GM13977 (cell line): ENCODE measurements around the gene SPSB3.

Experiments
- DNase-seq: peaks from one replicate; pipeline ENCODE4 v3.0.0; 2012; ENCODE audit warnings: low spot score
- CTCF ChIP-seq: IDR thresholded peaks from 2 replicates; pipeline ENCODE4 v1.5.1; 2012; ENCODE audit warnings: mild to moderate bottlenecking, control low read depth; ENCODE audit not compliant: insufficient read depth; ENCODE audit errors: extremely low read depth, missing control alignments
- in situ Hi-C: fragments of 300-500 bp; cut with MboI; formaldehyde crosslinking; loops from one replicate; pipeline ENCODE4 v1.12.0; 2022; ENCODE audit warnings: low sequenced_read_pairs, low pct_unique_long_range_greater_than_20kb, mixed read lengths, inconsistent platforms; ENCODE audit not compliant: unreplicated experiment

The SPSB3 gene

DNA sequence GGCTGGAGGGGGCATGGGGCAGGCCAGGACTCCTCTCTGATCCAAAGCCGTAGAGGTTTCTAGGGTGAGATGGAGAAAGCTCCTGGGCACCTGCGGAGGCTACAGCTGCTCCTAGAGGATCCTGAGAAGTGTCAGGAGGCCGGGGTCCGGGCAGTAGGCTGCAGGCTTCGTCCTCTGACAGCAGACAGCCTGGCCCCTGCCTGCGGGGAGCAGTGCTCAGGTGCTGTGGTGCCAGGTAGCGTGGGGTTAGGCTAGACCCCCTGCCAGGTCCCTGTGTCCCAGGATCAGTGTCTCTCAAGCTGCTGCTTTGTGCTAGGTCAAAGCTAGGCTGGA, 8.0 kb downstream of the SPSB3 start:
- in situ Hi-C loops, result no loop called here
- TF ChIP-seq CTCF, result no peak
- DNase-seq, result no peak

DNA sequence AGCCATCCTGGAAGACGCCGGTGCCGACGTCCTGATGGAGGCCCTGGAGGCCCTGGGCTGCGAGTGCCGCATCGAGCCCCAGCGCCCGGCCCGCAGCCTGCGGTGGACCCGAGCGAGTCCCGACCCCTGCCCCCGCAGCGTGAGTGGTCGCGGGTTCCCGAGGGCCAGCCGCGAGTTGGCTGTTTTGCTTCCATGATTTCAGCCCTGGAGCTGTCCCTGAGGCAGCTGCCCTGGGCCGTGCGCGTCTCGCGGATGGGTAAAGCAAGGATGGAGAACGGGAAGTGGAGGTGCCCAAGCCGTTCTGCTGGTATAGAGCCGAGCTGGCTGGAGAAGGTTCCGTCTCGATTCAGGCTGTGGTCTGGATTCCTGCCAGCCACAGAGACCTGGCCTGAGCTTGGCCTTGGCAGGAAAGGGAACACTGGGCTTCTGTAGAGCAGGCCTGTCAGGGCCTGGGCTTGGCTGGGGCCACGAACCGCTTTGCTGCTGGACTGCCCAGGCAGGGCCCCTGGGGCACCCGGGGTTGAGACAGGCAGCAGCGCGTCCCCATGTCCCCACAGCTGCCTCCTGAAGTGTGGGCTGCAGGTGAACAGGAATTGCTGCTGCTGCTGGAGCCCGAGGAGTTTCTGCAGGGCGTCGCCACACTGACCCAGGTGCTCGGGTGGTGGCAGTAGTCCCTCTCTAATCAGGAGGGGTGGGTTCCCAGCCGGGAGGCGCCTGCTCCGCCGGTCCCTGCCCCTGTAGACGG, 8.5 kb downstream of the SPSB3 start:
- TF ChIP-seq CTCF, result no peak
- DNase-seq, result no peak
- in situ Hi-C loops, result no loop called here

- in situ Hi-C loops, result no loop called here
- TF ChIP-seq CTCF, result peak; percentile 92
- DNase-seq, result peak; percentile 94
Observed at GRCh38 chr16:1772908-1773702, 9.3 kb downstream of the SPSB3 start, which contains the start of gene MRPS34. Gene MRPS34 (minus strand): TSS chr16:1773134. CDS start chr16:1773119, 15 bp downstream.

DNA sequence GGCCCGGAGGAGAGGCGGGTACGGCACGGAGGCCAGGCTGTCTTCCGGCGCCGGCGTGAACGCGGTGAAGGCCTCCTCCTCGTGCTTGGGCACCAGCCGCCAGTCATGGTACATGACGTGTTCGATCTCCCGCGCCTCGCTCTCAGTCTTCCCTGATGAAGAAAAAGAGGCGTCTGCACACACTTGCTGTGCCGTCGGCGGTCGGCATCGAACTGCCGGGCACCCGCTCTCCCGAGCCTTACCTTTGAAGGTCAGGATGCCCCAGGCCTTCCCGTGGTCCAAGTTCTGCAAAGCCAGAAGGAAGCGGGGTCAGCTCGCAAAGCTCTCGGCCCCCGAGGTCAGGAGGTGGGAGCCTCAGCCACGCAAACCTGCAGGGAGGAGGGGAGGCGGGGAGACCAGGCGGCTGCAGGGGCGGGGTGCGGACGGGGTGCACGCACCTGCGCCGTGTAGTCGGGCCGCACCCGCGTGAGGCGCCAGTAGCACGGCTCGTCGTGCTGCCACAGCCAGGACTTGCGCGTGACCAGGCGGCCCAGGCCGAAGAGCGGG, 9.9 kb downstream of the SPSB3 start, which contains the start of gene EME2:
EME2 (plus strand) TSS at position 449 of the 546 bp plus-strand sequence. CDS start 418 bp downstream, outside the sequence.
- TF ChIP-seq CTCF, result no peak
- DNase-seq, result peak; percentile 62
- in situ Hi-C loops, result no loop called here

DNA sequence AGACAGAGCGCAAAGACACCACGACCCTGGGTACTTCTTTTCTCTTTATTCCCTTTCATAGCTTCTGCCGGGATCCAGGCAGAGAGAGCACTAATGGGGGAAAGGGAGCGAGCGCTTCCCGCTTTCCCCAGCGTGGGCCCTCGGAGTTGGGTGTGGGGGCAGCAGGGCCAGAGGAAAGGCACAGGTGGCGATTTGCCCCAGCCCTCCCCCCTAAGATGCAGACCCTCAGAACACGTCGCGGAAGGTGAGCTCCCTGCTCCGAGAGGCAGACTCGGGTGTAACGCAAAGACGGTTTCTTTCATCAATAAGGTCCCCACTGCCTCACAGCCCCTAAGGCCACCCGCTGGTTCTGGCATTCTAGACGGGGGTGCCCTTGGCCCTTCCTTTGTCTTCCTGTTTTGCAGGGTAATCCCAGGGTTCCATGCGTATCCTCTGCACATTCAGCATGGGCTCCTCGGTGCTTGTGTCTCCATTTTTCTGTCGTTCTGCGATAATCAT, 10.5 kb downstream of the SPSB3 start:
- DNase-seq, result no peak
- no peak for TF ChIP-seq CTCF
- in situ Hi-C loops, result no loop called here

DNA sequence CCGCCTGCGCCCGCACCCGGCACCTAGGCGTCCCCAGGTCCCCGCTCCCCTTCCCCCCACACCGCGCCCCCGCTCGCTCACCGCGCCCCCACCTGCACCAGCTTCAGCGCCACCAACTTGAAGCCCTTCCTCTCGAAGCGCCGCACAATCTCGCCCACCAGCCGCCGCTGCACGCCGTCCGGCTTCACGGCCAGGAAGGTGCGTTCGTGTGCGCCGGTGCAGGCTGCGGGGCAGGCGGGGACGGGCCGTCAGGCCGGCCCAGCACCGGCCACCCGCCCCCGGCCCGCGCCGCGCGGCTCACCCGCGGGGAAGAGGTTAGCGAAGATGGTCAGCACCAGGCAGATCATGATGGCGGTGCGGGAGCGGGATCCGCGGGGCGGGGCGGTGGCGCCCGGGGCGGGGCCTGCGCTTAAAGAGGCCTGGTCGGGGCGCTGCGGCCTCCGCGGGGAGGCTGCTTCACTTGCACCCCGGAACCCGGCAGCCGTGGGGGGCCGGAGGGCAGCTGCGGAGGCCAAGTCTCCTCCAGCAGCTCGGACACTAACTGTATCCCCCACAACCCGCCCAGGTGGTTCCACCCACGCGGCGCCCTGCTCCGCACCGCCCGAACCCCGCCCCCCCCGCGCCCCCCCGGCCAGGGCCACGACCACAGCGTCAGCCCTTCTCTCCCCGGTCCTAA, 11.0 kb downstream of the SPSB3 start, which contains the start of gene NME3:
NME3 (minus strand) TSS at position 356 of the 676 bp plus-strand sequence; CDS start at position 347, 9 bp downstream.
- TF ChIP-seq CTCF, result no peak
- peak; percentile 95 for DNase-seq
- in situ Hi-C loops, result no loop called here
